ENCODE data around the gene SFT2D2.
"Not testable (repeated sequence)": the region's sequence is repeated elsewhere in the genome, so short reads cannot be mapped to it uniquely, and the experiment has no call there.

Gene SFT2D2

GRCh38 chr1:168202941-168203654 is 22.7 kb upstream of the SFT2D2 start:
- no peaks in the 10 kb centered on the region for H3K27me3 ChIP-seq (ENCODE audit: low read depth, low read length)
- H3K4me3 ChIP-seq (ENCODE audit: low read depth in 1 of 2, low read length in 2 of 2): no peak overlapping the region
- peaks cover 26 to 37% of the 10 kb centered on the region in 2 donors for H3K36me3 ChIP-seq (ENCODE audit: control insufficient read depth in 1 of 2, insufficient read depth in 2 of 2, low read length in 2 of 2)
- H3K27ac ChIP-seq (ENCODE audit: low read length): no peak overlapping the region
- no peaks in the 10 kb centered on the region for H3K9me3 ChIP-seq (ENCODE audit: control insufficient read depth in 1 of 2, low read length in 2 of 2)
- no peaks in the 10 kb centered on the region for H3K4me1 ChIP-seq (ENCODE audit: control insufficient read depth in 1 of 2, insufficient read depth in 2 of 2, low read length in 2 of 2)

DNA sequence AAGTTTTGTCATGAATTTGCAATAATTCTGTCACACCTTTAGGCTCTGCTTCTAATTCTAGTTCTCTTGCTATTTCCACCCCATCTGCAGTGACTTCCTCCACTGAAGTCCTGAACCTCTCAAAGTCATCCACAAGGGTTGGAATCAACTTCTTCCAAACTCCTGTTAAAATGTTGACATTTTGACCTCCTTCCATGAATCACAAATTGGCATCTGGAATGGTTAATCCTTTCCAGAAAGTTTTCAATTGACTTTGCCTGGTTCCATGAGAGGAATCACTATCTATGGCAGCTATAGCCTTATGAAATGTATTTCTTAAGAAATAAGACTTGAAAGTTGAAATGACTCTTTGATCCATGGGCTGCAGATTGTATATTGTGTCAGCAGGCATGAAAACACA is 19.7 kb upstream of the SFT2D2 start:
- Histone ChIP-seq H3K4me1 (ENCODE audit: control insufficient read depth in 1 of 2, insufficient read depth in 2 of 2, low read length in 2 of 2) (no peaks in the 10 kb centered on the region), H3K27ac (ENCODE audit: low read length) (no peak overlapping the region), H3K9me3 (ENCODE audit: control insufficient read depth in 1 of 2, low read length in 2 of 2) (peaks cover 0 to 4% of the 10 kb centered on the region in 2 donors), H3K36me3 (ENCODE audit: control insufficient read depth in 1 of 2, insufficient read depth in 2 of 2, low read length in 2 of 2) (peaks cover 5 to 16% of the 10 kb centered on the region in 2 donors), H3K27me3 (ENCODE audit: low read depth, low read length) (no peaks in the 10 kb centered on the region), H3K4me3 (ENCODE audit: low read depth in 1 of 2, low read length in 2 of 2) (no peak overlapping the region)

GRCh38 chr1:168207673-168208072 is 18.1 kb upstream of the SFT2D2 start:
- not testable (repeated sequence) for H3K27ac ChIP-seq (ENCODE audit: low read length); H3K4me1 ChIP-seq (ENCODE audit: control insufficient read depth in 1 of 2, insufficient read depth in 2 of 2, low read length in 2 of 2); H3K27me3 ChIP-seq (ENCODE audit: low read depth, low read length); H3K36me3 ChIP-seq (ENCODE audit: control insufficient read depth in 1 of 2, insufficient read depth in 2 of 2, low read length in 2 of 2); H3K4me3 ChIP-seq (ENCODE audit: low read depth in 1 of 2, low read length in 2 of 2)
- peaks cover 3 to 10% of the 10 kb centered on the region in 2 donors for H3K9me3 ChIP-seq (ENCODE audit: control insufficient read depth in 1 of 2, low read length in 2 of 2)

DNA sequence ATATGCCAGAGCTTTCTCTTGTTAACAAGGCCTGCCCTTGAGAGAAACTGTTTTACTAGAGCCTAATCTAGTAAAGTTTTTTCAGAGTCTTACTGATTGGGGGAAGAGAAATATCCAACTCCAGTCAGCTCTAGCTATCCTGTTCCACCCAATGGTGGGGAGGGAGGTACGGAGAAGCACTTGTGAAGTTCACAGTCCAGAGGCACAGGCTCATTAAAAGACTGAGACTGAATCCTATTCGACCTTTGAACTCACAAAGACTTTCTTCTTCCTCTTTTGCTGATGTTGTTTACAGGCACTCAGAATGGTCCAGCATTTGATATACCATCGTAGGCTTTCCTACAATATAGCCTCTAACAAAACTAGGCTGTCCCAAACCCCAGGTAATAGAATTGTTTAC is 15.5 kb upstream of the SFT2D2 start:
- no peak overlapping the region for H3K27ac ChIP-seq (ENCODE audit: low read length)
- H3K27me3 ChIP-seq (ENCODE audit: low read depth, low read length): no peaks in the 10 kb centered on the region
- peaks cover 3 to 10% of the 10 kb centered on the region in 2 donors for H3K9me3 ChIP-seq (ENCODE audit: control insufficient read depth in 1 of 2, low read length in 2 of 2)
- H3K4me1 ChIP-seq (ENCODE audit: control insufficient read depth in 1 of 2, insufficient read depth in 2 of 2, low read length in 2 of 2): no peaks in the 10 kb centered on the region
- H3K4me3 ChIP-seq (ENCODE audit: low read depth in 1 of 2, low read length in 2 of 2): no peak overlapping the region
- H3K36me3 ChIP-seq (ENCODE audit: control insufficient read depth in 1 of 2, insufficient read depth in 2 of 2, low read length in 2 of 2): no peaks in the 10 kb centered on the region

DNA sequence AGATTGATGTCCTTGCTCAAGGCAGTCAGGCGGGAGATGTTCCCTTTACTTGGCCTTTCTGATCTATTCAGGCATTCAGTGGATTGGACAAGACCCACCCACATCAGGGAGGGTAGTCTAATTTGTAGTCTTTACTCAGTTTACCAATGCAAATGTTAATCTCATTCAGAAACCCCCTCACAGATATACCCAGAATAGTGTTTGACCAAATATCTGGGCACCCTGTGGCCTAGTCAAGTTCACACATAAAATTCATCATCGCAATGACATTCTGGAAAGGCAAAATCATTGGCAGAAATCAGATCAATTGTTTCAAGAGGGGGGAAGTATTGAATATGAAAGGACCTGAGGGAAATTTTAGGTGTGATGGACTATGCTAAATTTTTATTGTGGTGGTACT is 12.5 kb upstream of the SFT2D2 start:
- Histone ChIP-seq H3K4me1 (ENCODE audit: control insufficient read depth in 1 of 2, insufficient read depth in 2 of 2, low read length in 2 of 2) (no peaks in the 10 kb centered on the region), H3K27me3 (ENCODE audit: low read depth, low read length) (no peaks in the 10 kb centered on the region), H3K27ac (ENCODE audit: low read length) (no peak overlapping the region), H3K36me3 (ENCODE audit: control insufficient read depth in 1 of 2, insufficient read depth in 2 of 2, low read length in 2 of 2) (no peaks in the 10 kb centered on the region), H3K4me3 (ENCODE audit: low read depth in 1 of 2, low read length in 2 of 2) (no peak overlapping the region), H3K9me3 (ENCODE audit: control insufficient read depth in 1 of 2, low read length in 2 of 2) (peaks cover 3 to 10% of the 10 kb centered on the region in 2 donors)

- no peaks in the 10 kb centered on the region for H3K4me1 ChIP-seq (ENCODE audit: control insufficient read depth in 1 of 2, insufficient read depth in 2 of 2, low read length in 2 of 2)
- no peak overlapping the region for H3K27ac ChIP-seq (ENCODE audit: low read length)
- no peaks in the 10 kb centered on the region for H3K27me3 ChIP-seq (ENCODE audit: low read depth, low read length)
- peaks cover 3 to 5% of the 10 kb centered on the region in 2 donors for H3K9me3 ChIP-seq (ENCODE audit: control insufficient read depth in 1 of 2, low read length in 2 of 2)
- H3K36me3 ChIP-seq (ENCODE audit: control insufficient read depth in 1 of 2, insufficient read depth in 2 of 2, low read length in 2 of 2): no peaks in the 10 kb centered on the region
- H3K4me3 ChIP-seq (ENCODE audit: low read depth in 1 of 2, low read length in 2 of 2): no peak overlapping the region
Observed at GRCh38 chr1:168216171-168216570, 9.6 kb upstream of the SFT2D2 start.

GRCh38 chr1:168217664-168218063 is 8.1 kb upstream of the SFT2D2 start:
- H3K4me1 ChIP-seq (ENCODE audit: control insufficient read depth in 1 of 2, insufficient read depth in 2 of 2, low read length in 2 of 2): no peaks in the 10 kb centered on the region
- no peak overlapping the region for H3K4me3 ChIP-seq (ENCODE audit: low read depth in 1 of 2, low read length in 2 of 2)
- H3K36me3 ChIP-seq (ENCODE audit: control insufficient read depth in 1 of 2, insufficient read depth in 2 of 2, low read length in 2 of 2): no peaks in the 10 kb centered on the region
- H3K27ac ChIP-seq (ENCODE audit: low read length): no peak overlapping the region
- H3K27me3 ChIP-seq (ENCODE audit: low read depth, low read length): no peaks in the 10 kb centered on the region
- no peaks in the 10 kb centered on the region for H3K9me3 ChIP-seq (ENCODE audit: control insufficient read depth in 1 of 2, low read length in 2 of 2)

- H3K27ac ChIP-seq (ENCODE audit: low read length): no peak overlapping the region
- no peaks in the 10 kb centered on the region for H3K36me3 ChIP-seq (ENCODE audit: control insufficient read depth in 1 of 2, insufficient read depth in 2 of 2, low read length in 2 of 2)
- H3K4me3 ChIP-seq (ENCODE audit: low read depth in 1 of 2, low read length in 2 of 2): no peak overlapping the region
- no peaks in the 10 kb centered on the region for H3K9me3 ChIP-seq (ENCODE audit: control insufficient read depth in 1 of 2, low read length in 2 of 2)
- no peaks in the 10 kb centered on the region for H3K4me1 ChIP-seq (ENCODE audit: control insufficient read depth in 1 of 2, insufficient read depth in 2 of 2, low read length in 2 of 2)
- no peaks in the 10 kb centered on the region for H3K27me3 ChIP-seq (ENCODE audit: low read depth, low read length)
Observed at GRCh38 chr1:168218658-168219057, 7.1 kb upstream of the SFT2D2 start.

GRCh38 chr1:168220470-168220871 is 5.3 kb upstream of the SFT2D2 start:
- Histone ChIP-seq H3K27me3 (ENCODE audit: low read depth, low read length) (no peaks in the 10 kb centered on the region), H3K27ac (ENCODE audit: low read length) (no peak overlapping the region), H3K36me3 (ENCODE audit: control insufficient read depth in 1 of 2, insufficient read depth in 2 of 2, low read length in 2 of 2) (no peaks in the 10 kb centered on the region), H3K4me3 (ENCODE audit: low read depth in 1 of 2, low read length in 2 of 2) (no peak overlapping the region), H3K4me1 (ENCODE audit: control insufficient read depth in 1 of 2, insufficient read depth in 2 of 2, low read length in 2 of 2) (no peaks in the 10 kb centered on the region), H3K9me3 (ENCODE audit: control insufficient read depth in 1 of 2, low read length in 2 of 2) (no peaks in the 10 kb centered on the region)

DNA sequence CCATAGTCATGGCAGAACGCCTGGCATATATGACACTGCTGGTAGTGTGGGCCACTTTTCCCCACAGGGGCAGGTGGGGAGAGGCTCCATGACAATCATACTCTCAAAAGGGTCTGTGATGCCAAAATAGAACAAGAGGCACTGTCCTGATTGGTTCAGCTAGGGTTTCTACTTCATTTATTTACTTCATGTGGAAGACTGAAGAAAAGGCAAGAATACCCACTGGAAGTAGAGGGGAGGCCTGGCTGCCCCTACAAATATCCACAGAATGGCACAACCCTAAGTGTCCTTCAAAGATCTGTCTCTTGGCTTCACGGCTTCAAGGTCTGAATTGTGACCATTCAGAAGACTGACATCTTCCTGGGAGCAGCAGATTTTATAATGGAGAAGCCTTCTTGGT is 4.5 kb upstream of the SFT2D2 start:
- peaks cover 0 to 4% of the 10 kb centered on the region in 2 donors for H3K36me3 ChIP-seq (ENCODE audit: control insufficient read depth in 1 of 2, insufficient read depth in 2 of 2, low read length in 2 of 2)
- no peak overlapping the region for H3K4me3 ChIP-seq (ENCODE audit: low read depth in 1 of 2, low read length in 2 of 2)
- H3K27me3 ChIP-seq (ENCODE audit: low read depth, low read length): no peaks in the 10 kb centered on the region
- no peak overlapping the region for H3K27ac ChIP-seq (ENCODE audit: low read length)
- no peaks in the 10 kb centered on the region for H3K4me1 ChIP-seq (ENCODE audit: control insufficient read depth in 1 of 2, insufficient read depth in 2 of 2, low read length in 2 of 2)
- no peaks in the 10 kb centered on the region for H3K9me3 ChIP-seq (ENCODE audit: control insufficient read depth in 1 of 2, low read length in 2 of 2)

- H3K4me1 ChIP-seq (ENCODE audit: control insufficient read depth in 1 of 2, insufficient read depth in 2 of 2, low read length in 2 of 2): peaks cover 4 to 8% of the 10 kb centered on the region in 2 donors
- H3K36me3 ChIP-seq (ENCODE audit: control insufficient read depth in 1 of 2, insufficient read depth in 2 of 2, low read length in 2 of 2): peaks cover 0 to 6% of the 10 kb centered on the region in 2 donors
- H3K27me3 ChIP-seq (ENCODE audit: low read depth, low read length): no peaks in the 10 kb centered on the region
- no peak overlapping the region for H3K4me3 ChIP-seq (ENCODE audit: low read depth in 1 of 2, low read length in 2 of 2)
- H3K9me3 ChIP-seq (ENCODE audit: control insufficient read depth in 1 of 2, low read length in 2 of 2): no peaks in the 10 kb centered on the region
- H3K27ac ChIP-seq (ENCODE audit: low read length): no peak overlapping the region
Observed at GRCh38 chr1:168223261-168223660, 2.5 kb upstream of the SFT2D2 start.

All from muscle layer of duodenum (tissue), 2 donors.